DOHH2 (cell line): ENCODE results near the gene OPA3.

Experiments used
- H3F3A ChIP-seq: fragments of 200-600 bp; sonication (generic), shearing (Covaris generic); 2 replicates; pipeline ENCODE4 v1.6.0; 2016; ENCODE audit warnings: antibody characterized with exemption, mild to moderate bottlenecking; ENCODE audit not compliant: control insufficient read depth, insufficient read depth
- H3K27ac ChIP-seq: fragments of 200-600 bp; sonication (generic); 2 replicates; pipeline ENCODE4 v1.5.1; 2014; ENCODE audit warnings: low read depth, mild to moderate bottlenecking, low read length, moderate library complexity
- H3K27me3 ChIP-seq: fragments of 200-600 bp; sonication (generic); 2 replicates; pipeline ENCODE4 v1.6.1; 2014; ENCODE audit warnings: mild to moderate bottlenecking, low read length, mixed read lengths; ENCODE audit not compliant: control insufficient read depth
- H3K36me3 ChIP-seq: fragments of 200-600 bp; sonication (generic); 2 replicates; pipeline ENCODE4 v1.6.1; 2014; ENCODE audit warnings: mild to moderate bottlenecking, low read length, moderate library complexity, mixed read lengths; ENCODE audit not compliant: control insufficient read depth
- H3K4me1 ChIP-seq: fragments of 200-600 bp; sonication (generic); 2 replicates; pipeline ENCODE4 v1.6.1; 2014; ENCODE audit warnings: mild to moderate bottlenecking, low read length, mixed read lengths; ENCODE audit not compliant: control insufficient read depth
- H3K4me2 ChIP-seq: fragments of 200-600 bp; sonication (generic); 2 replicates; pipeline ENCODE4 v1.6.0; 2014; ENCODE audit warnings: mild to moderate bottlenecking, low read length, moderate library complexity
- H3K4me3 ChIP-seq: fragments of 200-600 bp; sonication (generic); 2 replicates; pipeline ENCODE4 v1.5.1; 2014; ENCODE audit warnings: mild to moderate bottlenecking, low read length, mixed read lengths
- H3K79me2 ChIP-seq: fragments of 200-600 bp; sonication (generic); 2 replicates; pipeline ENCODE4 v1.6.1; 2014; ENCODE audit warnings: mild to moderate bottlenecking, low read length, mixed read lengths; ENCODE audit not compliant: control insufficient read depth
- H3K9me2 ChIP-seq: fragments of 200-600 bp; sonication (generic); replicated peaks from 2 replicates; pipeline ENCODE4 v1.6.1; 2014; ENCODE audit warnings: mild to moderate bottlenecking, low read length, mixed read lengths; ENCODE audit not compliant: control insufficient read depth
- H3K9me3 ChIP-seq: fragments of 200-600 bp; sonication (generic); 2 replicates; pipeline ENCODE4 v1.6.1; 2014; ENCODE audit warnings: antibody characterized with exemption, low read length, mixed read lengths; ENCODE audit not compliant: control insufficient read depth, insufficient read depth
- H4K20me1 ChIP-seq: fragments of 200-600 bp; sonication (generic); 2 replicates; pipeline ENCODE4 v1.6.0; 2014; ENCODE audit warnings: low read depth, mild to moderate bottlenecking, antibody characterized with exemption, low read length, moderate library complexity; ENCODE audit not compliant: control insufficient read depth, insufficient read depth
- EZH2phosphoT487 ChIP-seq: fragments of 200-600 bp; sonication (generic); IDR thresholded peaks from 2 replicates; pipeline ENCODE4 v1.6.1; 2017; ENCODE audit warnings: borderline replicate concordance, mild to moderate bottlenecking, antibody characterized with exemption, low read length, moderate library complexity, mixed read lengths
- TF ChIP-seq, protein P1 (sequence below): fragments of 200-600 bp; sonication (generic); IDR thresholded peaks from one replicate; pipeline ENCODE4 v1.5.1; 2014; ENCODE audit warnings: antibody characterized with exemption, mild to moderate bottlenecking, low read depth, low read length; ENCODE audit not compliant: poor library complexity, severe bottlenecking

OPA3 gene

DNA sequence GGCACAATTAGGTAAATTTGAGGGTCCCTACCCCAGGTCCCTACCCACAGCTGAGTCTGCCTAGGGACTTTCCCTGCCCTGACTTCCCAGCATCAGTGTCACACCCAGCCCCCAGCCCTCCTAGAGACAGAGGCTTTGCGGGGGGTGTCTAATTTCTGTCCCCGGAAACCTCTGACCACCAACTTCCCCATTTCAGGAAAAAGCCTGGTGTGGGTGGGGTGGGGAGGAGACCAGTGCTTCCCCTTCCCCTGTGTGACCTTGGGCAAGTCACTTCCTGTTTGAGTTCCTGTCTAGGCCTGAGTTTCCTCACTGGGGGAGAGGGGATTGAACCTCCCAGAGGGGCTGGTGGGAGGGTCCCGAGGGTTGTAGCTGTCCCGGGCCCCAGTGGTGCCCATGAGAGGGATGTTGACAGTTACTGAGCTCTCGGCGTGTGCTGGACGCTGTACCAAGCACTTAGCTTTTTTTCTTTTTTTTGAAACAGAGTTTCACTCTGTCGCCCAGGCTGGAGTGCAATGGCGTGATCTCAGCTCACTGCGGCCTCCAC lies 69.4 kb downstream of the OPA3 start:
- Histone ChIP-seq H3K36me3 (peaks cover 21% of the 10 kb centered on the region), H3K9me3 (no peaks in the 10 kb centered on the region), H3K4me2 (peak overlapping the region; percentile 77), H3F3A (peaks cover 15% of the 10 kb centered on the region; the same call in 1 of the 2 replicates), H3K9me2 (no peaks in the 10 kb centered on the region), H3K27me3 (no peaks in the 10 kb centered on the region), H3K4me3 (peak overlapping the region; percentile 52), H3K79me2 (peaks cover 60% of the 10 kb centered on the region), H3K4me1 (peaks cover 55% of the 10 kb centered on the region), H4K20me1 (peaks cover 23% of the 10 kb centered on the region; the same call in 1 of the 2 replicates), H3K27ac (peak overlapping the region; percentile 65)
- TF ChIP-seq EZH2phosphoT487: no peak
- TF ChIP-seq, protein P1, sequence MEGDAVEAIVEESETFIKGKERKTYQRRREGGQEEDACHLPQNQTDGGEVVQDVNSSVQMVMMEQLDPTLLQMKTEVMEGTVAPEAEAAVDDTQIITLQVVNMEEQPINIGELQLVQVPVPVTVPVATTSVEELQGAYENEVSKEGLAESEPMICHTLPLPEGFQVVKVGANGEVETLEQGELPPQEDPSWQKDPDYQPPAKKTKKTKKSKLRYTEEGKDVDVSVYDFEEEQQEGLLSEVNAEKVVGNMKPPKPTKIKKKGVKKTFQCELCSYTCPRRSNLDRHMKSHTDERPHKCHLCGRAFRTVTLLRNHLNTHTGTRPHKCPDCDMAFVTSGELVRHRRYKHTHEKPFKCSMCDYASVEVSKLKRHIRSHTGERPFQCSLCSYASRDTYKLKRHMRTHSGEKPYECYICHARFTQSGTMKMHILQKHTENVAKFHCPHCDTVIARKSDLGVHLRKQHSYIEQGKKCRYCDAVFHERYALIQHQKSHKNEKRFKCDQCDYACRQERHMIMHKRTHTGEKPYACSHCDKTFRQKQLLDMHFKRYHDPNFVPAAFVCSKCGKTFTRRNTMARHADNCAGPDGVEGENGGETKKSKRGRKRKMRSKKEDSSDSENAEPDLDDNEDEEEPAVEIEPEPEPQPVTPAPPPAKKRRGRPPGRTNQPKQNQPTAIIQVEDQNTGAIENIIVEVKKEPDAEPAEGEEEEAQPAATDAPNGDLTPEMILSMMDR: no peak

DNA sequence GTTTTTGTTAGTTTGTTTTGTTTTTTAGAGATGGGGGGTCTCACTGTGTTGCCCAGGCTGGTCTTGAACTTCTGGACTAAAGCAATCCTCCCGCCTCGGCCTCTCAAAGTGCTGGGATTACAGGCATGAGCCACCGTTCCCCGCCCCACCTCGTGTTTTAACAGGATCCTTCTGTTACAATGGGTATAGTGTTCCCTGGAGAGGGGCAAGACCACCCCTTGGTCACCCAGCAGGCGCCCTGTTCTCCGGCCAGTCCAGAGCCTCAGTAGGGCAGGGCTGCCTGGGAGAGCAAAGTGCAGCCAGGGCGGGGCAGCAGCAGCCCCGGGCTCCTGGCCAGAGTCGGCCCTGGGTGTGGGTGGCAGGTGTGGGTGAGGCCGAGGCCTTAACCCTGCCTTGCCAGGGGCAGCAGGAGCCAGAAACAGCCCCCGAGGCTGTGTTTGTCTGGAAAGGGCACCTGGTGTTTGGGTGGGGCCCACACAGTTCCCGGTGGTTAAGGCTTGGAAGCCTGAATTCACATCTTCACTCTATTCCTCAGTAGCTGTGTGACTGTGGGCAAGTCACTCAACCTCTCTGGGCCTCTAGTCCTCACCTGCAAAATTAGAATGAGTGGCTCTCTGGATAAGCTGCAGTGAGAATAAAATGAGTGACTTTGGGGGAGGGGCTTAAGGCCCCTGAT lies 70.1 kb downstream of the OPA3 start:
- Histone ChIP-seq H3F3A (peaks cover 21% of the 10 kb centered on the region), H3K27ac (peak overlapping the region; percentile 65), H3K4me3 (peak overlapping the region; percentile 52), H3K4me1 (peaks cover 62% of the 10 kb centered on the region), H3K4me2 (peak overlapping the region; percentile 77), H3K79me2 (peaks cover 66% of the 10 kb centered on the region), H4K20me1 (peaks cover 26% of the 10 kb centered on the region), H3K9me3 (no peaks in the 10 kb centered on the region), H3K27me3 (no peaks in the 10 kb centered on the region), H3K36me3 (peaks cover 21% of the 10 kb centered on the region), H3K9me2 (no peaks in the 10 kb centered on the region)
- TF ChIP-seq, protein P1: no peak
- no peak for TF ChIP-seq EZH2phosphoT487

DNA sequence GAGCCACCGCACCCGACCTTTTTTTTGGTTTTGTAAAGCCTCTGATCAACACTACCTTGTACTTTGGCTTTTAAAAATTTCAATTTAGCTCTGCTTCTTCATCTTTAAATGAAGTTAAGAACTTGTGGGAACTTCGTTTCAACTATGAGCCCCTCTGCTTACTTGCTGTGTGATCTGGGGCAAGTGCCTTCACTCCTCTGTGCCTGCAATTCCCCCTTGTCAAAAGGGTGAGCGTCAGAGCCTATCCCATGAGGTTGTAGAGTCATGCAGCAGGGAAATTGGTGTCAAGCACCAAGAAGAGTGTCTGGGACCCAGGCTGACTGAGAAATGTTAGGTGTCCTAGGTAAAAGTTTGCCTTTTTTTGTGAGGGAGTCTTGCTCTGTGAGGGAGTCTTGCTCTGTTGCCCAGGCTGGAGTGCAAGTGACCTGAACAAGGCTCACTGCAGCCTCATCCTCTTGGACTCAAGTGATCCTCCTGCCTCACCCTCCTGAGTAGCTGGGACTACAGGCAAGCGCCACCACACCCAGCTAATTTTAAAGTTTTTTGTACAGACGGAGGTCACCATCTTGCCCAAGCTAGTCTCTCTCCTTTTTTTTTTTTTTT lies 71.6 kb downstream of the OPA3 start:
- Histone ChIP-seq H3K9me3 (no peaks in the 10 kb centered on the region), H3K36me3 (peaks cover 17% of the 10 kb centered on the region), H3K27ac (no peak overlapping the region), H3F3A (peaks cover 25% of the 10 kb centered on the region), H3K79me2 (peaks cover 81% of the 10 kb centered on the region), H3K4me1 (peaks cover 72% of the 10 kb centered on the region), H3K27me3 (no peaks in the 10 kb centered on the region), H4K20me1 (peaks cover 28% of the 10 kb centered on the region), H3K4me3 (no peak overlapping the region), H3K9me2 (no peaks in the 10 kb centered on the region), H3K4me2 (peak overlapping the region; percentile 18; the same call in 1 of the 2 replicates)
- TF ChIP-seq EZH2phosphoT487: no peak
- TF ChIP-seq, protein P1: no peak
